CD4-positive, alpha-beta T cell treated with Interleukin-17A for 4 hours (primary cell): ENCODE measurements around the gene FRMD8.
"Not testable (repeated sequence)": the region's sequence is repeated elsewhere in the genome, so short reads cannot be mapped to it uniquely, and the experiment has no call there.

Source experiments
- DNase-seq: peaks from one replicate; pipeline ENCODE4 v3.0.0-alpha.2; 2020; ENCODE audit warnings: mixed read lengths

The FRMD8 gene

GRCh38 chr11:65395961-65396530 is 9.6 kb downstream of the FRMD8 start:
- DNase-seq, result no peak

- DNase-seq, result no peak
These were observed 10.6 kb downstream of the FRMD8 start for GRCh38 chr11:65396769-65397745.

- no peak for DNase-seq
These were observed 12.0 kb downstream of the FRMD8 start for GRCh38 chr11:65398362-65398910.

- DNase-seq, result no peak
These were observed 12.8 kb downstream of the FRMD8 start for GRCh38 chr11:65399249-65399648.

GRCh38 chr11:65399845-65400244 is 13.4 kb downstream of the FRMD8 start:
- DNase-seq, result no peak

GRCh38 chr11:65400307-65401072 is 14.1 kb downstream of the FRMD8 start:
- no peak for DNase-seq

GRCh38 chr11:65401073-65401802 is 14.8 kb downstream of the FRMD8 start:
- DNase-seq, result no peak

GRCh38 chr11:65401803-65402248 is 15.4 kb downstream of the FRMD8 start:
- no peak for DNase-seq

GRCh38 chr11:65402790-65403189 is 16.4 kb downstream of the FRMD8 start:
- no peak for DNase-seq

GRCh38 chr11:65403607-65404121 is 17.2 kb downstream of the FRMD8 start:
- DNase-seq, result no peak

- DNase-seq, result no peak
These were observed 17.8 kb downstream of the FRMD8 start for GRCh38 chr11:65404210-65404609.

GRCh38 chr11:65404638-65405339 is 18.4 kb downstream of the FRMD8 start:
- DNase-seq, result no peak

GRCh38 chr11:65410936-65411680 is 24.7 kb downstream of the FRMD8 start:
- peak; percentile 1 for DNase-seq

- no peak for DNase-seq
These were observed 25.2 kb downstream of the FRMD8 start for GRCh38 chr11:65411681-65412070.

GRCh38 chr11:65412271-65413076 is 26.0 kb downstream of the FRMD8 start:
- peak; percentile 2 for DNase-seq

GRCh38 chr11:65413077-65413664 is 26.7 kb downstream of the FRMD8 start:
- DNase-seq, result not testable (repeated sequence)

GRCh38 chr11:65414776-65415498 is 28.5 kb downstream of the FRMD8 start:
- peak; percentile 1 for DNase-seq

GRCh38 chr11:65415499-65416340 is 29.3 kb downstream of the FRMD8 start:
- peak; percentile 2 for DNase-seq
